ENCODE data around the gene BNC2. TPM values are rescaled to one million over a fixed set of nuclear protein-coding genes. Genes with fewer than 3 reads are reported as not detected.

BNC2 gene
- total RNA-seq, 1 experiment from 2014 or later = 11.7 TPM

GRCh38 chr9:16832101-16832500 is 38.4 kb downstream of the BNC2 start:
- Histone ChIP-seq H3K79me2 (ENCODE audit: low read length) (no peaks in the 10 kb centered on the region), H3K9me3 (ENCODE audit: low read length) (no peaks in the 10 kb centered on the region), H4K20me1 (ENCODE audit: low read length) (no peaks in the 10 kb centered on the region), H2AFZ (ENCODE audit: low read length) (no peak overlapping the region), H3K4me3 (ENCODE audit: low read length) (no peak overlapping the region), H3K27me3 (ENCODE audit: low read length) (no peaks in the 10 kb centered on the region), H3K36me3 (ENCODE audit: low read depth, low read length) (no peaks in the 10 kb centered on the region), H3K4me1 (ENCODE audit: insufficient read depth, low read length) (peaks cover 10% of the 10 kb centered on the region), H3K27ac (ENCODE audit: low read length) (no peak overlapping the region), H3K9ac (ENCODE audit: low read length) (no peak overlapping the region), H3K4me2 (ENCODE audit: low read length) (no peak overlapping the region), H3K9me2 (replicated peaks; ENCODE audit: low read length) (no peaks in the 10 kb centered on the region), H3F3A (ENCODE audit: low read length, unreplicated experiment) (no peaks in the 10 kb centered on the region)
- no peak for ATAC-seq
- no TSS peak for BruUV-seq (replicated peaks)
- no peak for DNase-seq
- no peak for TF ChIP-seq EZH2 (IDR thresholded peaks at IDR 0.05; ENCODE audit: low read length, unreplicated experiment)
- TF ChIP-seq EZH2phosphoT487 (IDR thresholded peaks at IDR 0.05; ENCODE audit: borderline replicate concordance, low read length) = no peak
- TF ChIP-seq CTCF (conservative IDR thresholded peaks at IDR 0.05; ENCODE audit: low read depth, low read length) = no peak
- intact Hi-C loops (cut with micrococcal nuclease) = no loop called here
- CTCF ChIA-PET = no interaction called here
- POLR2A ChIA-PET (ENCODE audit: unreplicated experiment) = no interaction called here

- TF ChIP-seq EZH2phosphoT487 (IDR thresholded peaks at IDR 0.05; ENCODE audit: borderline replicate concordance, low read length) (no peak), CTCF (conservative IDR thresholded peaks at IDR 0.05; ENCODE audit: low read depth, low read length) (no peak), EZH2 (IDR thresholded peaks at IDR 0.05; ENCODE audit: low read length, unreplicated experiment) (no peak)
- peaks cover 16% of the 10 kb centered on the region for H3K4me1 ChIP-seq (ENCODE audit: insufficient read depth, low read length)
- ChIA-PET POLR2A (ENCODE audit: unreplicated experiment) (no interaction called here), CTCF (no interaction called here)
- H3K27ac ChIP-seq (ENCODE audit: low read length) = no peak overlapping the region
- BruUV-seq (replicated peaks) = no TSS peak
- no peaks in the 10 kb centered on the region for H3K79me2 ChIP-seq (ENCODE audit: low read length)
- H3K27me3 ChIP-seq (ENCODE audit: low read length) = no peaks in the 10 kb centered on the region
- no peak overlapping the region for H3K9ac ChIP-seq (ENCODE audit: low read length)
- DNase-seq = no peak
- no peaks in the 10 kb centered on the region for H3K36me3 ChIP-seq (ENCODE audit: low read depth, low read length)
- H4K20me1 ChIP-seq (ENCODE audit: low read length) = no peaks in the 10 kb centered on the region
- H3K4me2 ChIP-seq (ENCODE audit: low read length) = no peak overlapping the region
- no peak for ATAC-seq
- H3K4me3 ChIP-seq (ENCODE audit: low read length) = no peak overlapping the region
- H3F3A ChIP-seq (ENCODE audit: low read length, unreplicated experiment) = no peaks in the 10 kb centered on the region
- intact Hi-C loops (cut with micrococcal nuclease) = no loop called here
- H3K9me2 ChIP-seq (replicated peaks; ENCODE audit: low read length) = no peaks in the 10 kb centered on the region
- no peaks in the 10 kb centered on the region for H3K9me3 ChIP-seq (ENCODE audit: low read length)
- H2AFZ ChIP-seq (ENCODE audit: low read length) = no peak overlapping the region
These were observed 39.7 kb downstream of the BNC2 start for GRCh38 chr9:16830806-16831205.

GRCh38 chr9:16828340-16829281 is 41.9 kb downstream of the BNC2 start:
- TF ChIP-seq CTCF (conservative IDR thresholded peaks at IDR 0.05; ENCODE audit: low read depth, low read length) = no peak
- TF ChIP-seq EZH2phosphoT487 (IDR thresholded peaks at IDR 0.05; ENCODE audit: borderline replicate concordance, low read length) = no peak
- H3K79me2 ChIP-seq (ENCODE audit: low read length) = no peaks in the 10 kb centered on the region
- intact Hi-C loops (cut with micrococcal nuclease) = no loop called here
- peaks cover 33% of the 10 kb centered on the region for H3K4me1 ChIP-seq (ENCODE audit: insufficient read depth, low read length)
- peak overlapping the region; percentile 19; the same call in 1 of the 2 replicates for H3K9ac ChIP-seq (ENCODE audit: low read length)
- no peaks in the 10 kb centered on the region for H4K20me1 ChIP-seq (ENCODE audit: low read length)
- no peak overlapping the region for H3K27ac ChIP-seq (ENCODE audit: low read length)
- no peaks in the 10 kb centered on the region for H3K27me3 ChIP-seq (ENCODE audit: low read length)
- ATAC-seq = peak; percentile 48
- no peaks in the 10 kb centered on the region for H3F3A ChIP-seq (ENCODE audit: low read length, unreplicated experiment)
- H3K4me3 ChIP-seq (ENCODE audit: low read length) = peak overlapping the region; percentile 62
- H3K36me3 ChIP-seq (ENCODE audit: low read depth, low read length) = no peaks in the 10 kb centered on the region
- H2AFZ ChIP-seq (ENCODE audit: low read length) = peak overlapping the region; percentile 85
- DNase-seq = peak; percentile 51
- ChIA-PET POLR2A (ENCODE audit: unreplicated experiment) (interaction anchor here (0.7 kb wide), 1 partner anchor 13 kb away, joined by 8 read pairs; no protein-coding TSS in a partner anchor), CTCF (no interaction called here)
- BruUV-seq (replicated peaks) = no TSS peak
- no peaks in the 10 kb centered on the region for H3K9me2 ChIP-seq (replicated peaks; ENCODE audit: low read length)
- H3K9me3 ChIP-seq (ENCODE audit: low read length) = no peaks in the 10 kb centered on the region
- H3K4me2 ChIP-seq (ENCODE audit: low read length) = peak overlapping the region; percentile 84
